ENCODE data around the gene STEAP1B.

STEAP1B gene

GRCh38 chr7:22420973-22421635, 78.9 kb downstream of the STEAP1B start:
- Histone ChIP-seq H3K9ac (ENCODE audit: low read depth in 1 of 2, low read length in 2 of 2) (no peak overlapping the region), H3K4me3 (ENCODE audit: low read length in 2 of 2) (no peak overlapping the region), H3K27ac (ENCODE audit: low read depth in 2 of 2, low read length in 2 of 2) (no peak overlapping the region), H3K4me1 (ENCODE audit: control insufficient read depth in 2 of 2, insufficient read depth in 2 of 2, low read length in 2 of 2) (no peaks in the 10 kb centered on the region), H3K27me3 (ENCODE audit: control insufficient read depth in 2 of 2, insufficient read depth in 2 of 2, low read length in 2 of 2) (no peaks in the 10 kb centered on the region), H3K9me3 (ENCODE audit: control insufficient read depth in 2 of 2, low read length in 2 of 2) (no peaks in the 10 kb centered on the region), H3K36me3 (ENCODE audit: control insufficient read depth in 2 of 2, insufficient read depth in 2 of 2, low read length in 2 of 2) (no peaks in the 10 kb centered on the region)

- Histone ChIP-seq H3K27me3 (ENCODE audit: control insufficient read depth in 2 of 2, insufficient read depth in 2 of 2, low read length in 2 of 2) (no peaks in the 10 kb centered on the region), H3K4me3 (ENCODE audit: low read length in 2 of 2) (no peak overlapping the region), H3K27ac (ENCODE audit: low read depth in 2 of 2, low read length in 2 of 2) (no peak overlapping the region), H3K9me3 (ENCODE audit: control insufficient read depth in 2 of 2, low read length in 2 of 2) (no peaks in the 10 kb centered on the region), H3K36me3 (ENCODE audit: control insufficient read depth in 2 of 2, insufficient read depth in 2 of 2, low read length in 2 of 2) (no peaks in the 10 kb centered on the region), H3K4me1 (ENCODE audit: control insufficient read depth in 2 of 2, insufficient read depth in 2 of 2, low read length in 2 of 2) (no peaks in the 10 kb centered on the region), H3K9ac (ENCODE audit: low read depth in 1 of 2, low read length in 2 of 2) (no peak overlapping the region)
These were observed 80.0 kb downstream of the STEAP1B start for GRCh38 chr7:22420008-22420407.

GRCh38 chr7:22419488-22419887, 80.5 kb downstream of the STEAP1B start:
- Histone ChIP-seq H3K9ac (ENCODE audit: low read depth in 1 of 2, low read length in 2 of 2) (no peak overlapping the region), H3K4me3 (ENCODE audit: low read length in 2 of 2) (no peak overlapping the region), H3K27me3 (ENCODE audit: control insufficient read depth in 2 of 2, insufficient read depth in 2 of 2, low read length in 2 of 2) (no peaks in the 10 kb centered on the region), H3K9me3 (ENCODE audit: control insufficient read depth in 2 of 2, low read length in 2 of 2) (no peaks in the 10 kb centered on the region), H3K27ac (ENCODE audit: low read depth in 2 of 2, low read length in 2 of 2) (no peak overlapping the region), H3K4me1 (ENCODE audit: control insufficient read depth in 2 of 2, insufficient read depth in 2 of 2, low read length in 2 of 2) (no peaks in the 10 kb centered on the region), H3K36me3 (ENCODE audit: control insufficient read depth in 2 of 2, insufficient read depth in 2 of 2, low read length in 2 of 2) (no peaks in the 10 kb centered on the region)

DNA sequence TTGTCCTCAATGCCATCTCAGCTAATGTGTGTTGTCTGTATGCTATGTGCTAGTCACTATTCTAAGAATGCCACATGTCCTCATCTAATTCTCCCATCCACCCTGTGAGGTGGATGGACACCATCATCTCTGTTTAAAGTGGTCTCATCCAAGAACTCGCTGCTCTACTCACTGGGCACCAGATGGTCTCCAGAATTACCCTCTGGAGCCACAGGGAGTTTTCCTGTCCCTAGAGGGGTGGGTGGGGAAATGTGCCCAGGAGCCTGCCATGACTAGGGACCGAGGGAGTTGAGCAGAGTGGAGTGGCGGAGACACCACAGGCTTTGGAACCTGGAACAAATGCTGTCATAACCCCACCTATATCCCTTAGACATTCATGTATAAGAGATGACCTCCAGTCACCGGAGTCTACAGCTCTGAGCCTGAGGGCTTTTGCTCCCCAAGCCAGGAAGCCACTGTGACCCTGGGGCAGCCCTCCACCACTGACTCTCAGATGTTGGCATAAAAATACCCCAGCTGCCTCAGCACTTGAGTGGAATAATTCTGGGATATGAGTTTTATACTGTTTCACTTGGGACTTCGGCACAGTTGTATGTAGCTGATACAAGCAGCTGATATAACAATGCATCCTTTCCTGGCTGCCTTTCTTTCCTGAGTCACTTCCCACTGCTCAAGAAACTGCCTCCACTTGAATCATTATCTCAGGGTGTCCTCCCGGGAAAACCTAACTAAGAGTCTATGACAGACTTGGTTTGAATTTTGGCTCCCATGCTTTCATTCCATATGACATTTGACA, 81.5 kb downstream of the STEAP1B start:
- Histone ChIP-seq H3K27ac (ENCODE audit: low read depth in 2 of 2, low read length in 2 of 2) (no peak overlapping the region), H3K4me3 (ENCODE audit: low read length in 2 of 2) (no peak overlapping the region), H3K9me3 (ENCODE audit: control insufficient read depth in 2 of 2, low read length in 2 of 2) (no peaks in the 10 kb centered on the region), H3K9ac (ENCODE audit: low read depth in 1 of 2, low read length in 2 of 2) (no peak overlapping the region), H3K36me3 (ENCODE audit: control insufficient read depth in 2 of 2, insufficient read depth in 2 of 2, low read length in 2 of 2) (no peaks in the 10 kb centered on the region), H3K27me3 (ENCODE audit: control insufficient read depth in 2 of 2, insufficient read depth in 2 of 2, low read length in 2 of 2) (no peaks in the 10 kb centered on the region), H3K4me1 (ENCODE audit: control insufficient read depth in 2 of 2, insufficient read depth in 2 of 2, low read length in 2 of 2) (no peaks in the 10 kb centered on the region)

DNA sequence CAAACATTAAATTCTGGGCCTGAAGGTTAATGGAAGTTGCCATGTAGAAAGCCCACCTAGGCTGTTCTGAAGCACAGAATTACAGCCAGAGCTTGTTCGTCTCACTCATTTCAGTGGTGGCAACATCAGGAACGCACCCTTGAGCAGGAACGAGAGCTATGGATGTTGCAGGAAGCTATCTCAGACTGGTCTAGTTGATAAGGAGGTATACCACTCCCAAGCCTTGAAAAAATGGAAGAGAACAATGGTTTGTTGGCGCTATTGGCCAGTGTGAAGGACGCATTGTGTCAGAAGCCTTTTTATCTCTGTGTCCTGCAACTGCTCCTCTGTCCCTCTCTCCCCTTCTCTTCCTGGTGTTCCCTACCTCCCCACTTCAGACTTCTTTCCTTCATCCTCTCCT, 82.1 kb downstream of the STEAP1B start:
- no peak overlapping the region for H3K9ac ChIP-seq (ENCODE audit: low read depth in 1 of 2, low read length in 2 of 2)
- H3K4me3 ChIP-seq (ENCODE audit: low read length in 2 of 2), result no peak overlapping the region
- H3K27ac ChIP-seq (ENCODE audit: low read depth in 2 of 2, low read length in 2 of 2), result no peak overlapping the region
- H3K4me1 ChIP-seq (ENCODE audit: control insufficient read depth in 2 of 2, insufficient read depth in 2 of 2, low read length in 2 of 2), result no peaks in the 10 kb centered on the region
- H3K36me3 ChIP-seq (ENCODE audit: control insufficient read depth in 2 of 2, insufficient read depth in 2 of 2, low read length in 2 of 2), result no peaks in the 10 kb centered on the region
- H3K27me3 ChIP-seq (ENCODE audit: control insufficient read depth in 2 of 2, insufficient read depth in 2 of 2, low read length in 2 of 2), result no peaks in the 10 kb centered on the region
- H3K9me3 ChIP-seq (ENCODE audit: control insufficient read depth in 2 of 2, low read length in 2 of 2), result no peaks in the 10 kb centered on the region

- Histone ChIP-seq H3K9ac (ENCODE audit: low read depth in 1 of 2, low read length in 2 of 2) (no peak overlapping the region), H3K27me3 (ENCODE audit: control insufficient read depth in 2 of 2, insufficient read depth in 2 of 2, low read length in 2 of 2) (no peaks in the 10 kb centered on the region), H3K4me1 (ENCODE audit: control insufficient read depth in 2 of 2, insufficient read depth in 2 of 2, low read length in 2 of 2) (no peaks in the 10 kb centered on the region), H3K27ac (ENCODE audit: low read depth in 2 of 2, low read length in 2 of 2) (no peak overlapping the region), H3K9me3 (ENCODE audit: control insufficient read depth in 2 of 2, low read length in 2 of 2) (no peaks in the 10 kb centered on the region), H3K36me3 (ENCODE audit: control insufficient read depth in 2 of 2, insufficient read depth in 2 of 2, low read length in 2 of 2) (no peaks in the 10 kb centered on the region), H3K4me3 (ENCODE audit: low read length in 2 of 2) (no peak overlapping the region)
These were observed 82.6 kb downstream of the STEAP1B start for GRCh38 chr7:22417349-22417748.

DNA sequence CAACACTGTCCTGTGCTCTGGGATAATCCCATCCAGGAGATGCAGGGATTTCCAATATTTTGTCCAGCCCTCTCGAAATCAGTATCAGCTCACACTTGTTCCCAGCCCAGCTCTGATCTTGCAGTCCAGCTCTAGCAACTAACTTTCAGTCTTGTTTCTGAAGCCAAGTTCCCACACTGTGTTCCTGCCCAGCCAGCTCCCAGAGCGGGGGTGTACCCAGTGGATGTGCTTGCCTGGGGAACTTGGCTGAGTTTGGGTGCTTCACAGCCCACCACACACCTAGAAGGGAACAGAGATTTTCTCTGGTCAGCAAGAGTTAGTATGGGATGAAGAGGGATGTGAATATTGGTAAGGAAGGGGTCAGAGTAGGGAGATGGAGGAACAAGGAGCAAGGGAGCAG, 85.6 kb downstream of the STEAP1B start:
- Histone ChIP-seq H3K9ac (ENCODE audit: low read depth in 1 of 2, low read length in 2 of 2) (no peak overlapping the region), H3K27ac (ENCODE audit: low read depth in 2 of 2, low read length in 2 of 2) (no peak overlapping the region), H3K4me3 (ENCODE audit: low read length in 2 of 2) (no peak overlapping the region), H3K4me1 (ENCODE audit: control insufficient read depth in 2 of 2, insufficient read depth in 2 of 2, low read length in 2 of 2) (no peaks in the 10 kb centered on the region), H3K9me3 (ENCODE audit: control insufficient read depth in 2 of 2, low read length in 2 of 2) (no peaks in the 10 kb centered on the region), H3K27me3 (ENCODE audit: control insufficient read depth in 2 of 2, insufficient read depth in 2 of 2, low read length in 2 of 2) (no peaks in the 10 kb centered on the region), H3K36me3 (ENCODE audit: control insufficient read depth in 2 of 2, insufficient read depth in 2 of 2, low read length in 2 of 2) (no peaks in the 10 kb centered on the region)

DNA sequence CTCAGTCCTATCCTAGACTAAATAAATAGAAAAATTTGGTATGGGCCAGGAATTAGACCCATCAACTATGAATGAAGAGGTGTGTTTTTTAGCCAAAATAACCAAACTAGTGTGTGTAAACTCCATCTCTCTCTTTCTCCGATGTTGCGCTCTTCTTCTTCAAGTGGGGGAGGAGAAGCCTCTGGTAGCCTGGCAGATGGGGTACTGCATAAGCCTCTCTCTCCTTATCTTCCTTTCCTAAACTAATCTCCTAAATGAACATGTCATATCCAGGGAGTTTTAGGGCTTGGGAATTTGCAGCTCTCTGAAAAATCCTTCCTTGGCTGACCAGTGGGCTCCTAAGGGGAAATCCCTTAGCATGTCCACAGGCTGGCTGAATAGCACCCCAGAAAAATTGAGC, 86.8 kb downstream of the STEAP1B start:
- Histone ChIP-seq H3K4me1 (ENCODE audit: control insufficient read depth in 2 of 2, insufficient read depth in 2 of 2, low read length in 2 of 2) (no peaks in the 10 kb centered on the region), H3K9ac (ENCODE audit: low read depth in 1 of 2, low read length in 2 of 2) (no peak overlapping the region), H3K27me3 (ENCODE audit: control insufficient read depth in 2 of 2, insufficient read depth in 2 of 2, low read length in 2 of 2) (no peaks in the 10 kb centered on the region), H3K27ac (ENCODE audit: low read depth in 2 of 2, low read length in 2 of 2) (no peak overlapping the region), H3K9me3 (ENCODE audit: control insufficient read depth in 2 of 2, low read length in 2 of 2) (no peaks in the 10 kb centered on the region), H3K36me3 (ENCODE audit: control insufficient read depth in 2 of 2, insufficient read depth in 2 of 2, low read length in 2 of 2) (no peaks in the 10 kb centered on the region), H3K4me3 (ENCODE audit: low read length in 2 of 2) (no peak overlapping the region)

GRCh38 chr7:22411977-22412693, 87.9 kb downstream of the STEAP1B start:
- Histone ChIP-seq H3K9me3 (ENCODE audit: control insufficient read depth in 2 of 2, low read length in 2 of 2) (no peaks in the 10 kb centered on the region), H3K4me3 (ENCODE audit: low read length in 2 of 2) (no peak overlapping the region), H3K36me3 (ENCODE audit: control insufficient read depth in 2 of 2, insufficient read depth in 2 of 2, low read length in 2 of 2) (no peaks in the 10 kb centered on the region), H3K4me1 (ENCODE audit: control insufficient read depth in 2 of 2, insufficient read depth in 2 of 2, low read length in 2 of 2) (no peaks in the 10 kb centered on the region), H3K27me3 (ENCODE audit: control insufficient read depth in 2 of 2, insufficient read depth in 2 of 2, low read length in 2 of 2) (no peaks in the 10 kb centered on the region), H3K27ac (ENCODE audit: low read depth in 2 of 2, low read length in 2 of 2) (no peak overlapping the region), H3K9ac (ENCODE audit: low read depth in 1 of 2, low read length in 2 of 2) (no peak overlapping the region)

DNA sequence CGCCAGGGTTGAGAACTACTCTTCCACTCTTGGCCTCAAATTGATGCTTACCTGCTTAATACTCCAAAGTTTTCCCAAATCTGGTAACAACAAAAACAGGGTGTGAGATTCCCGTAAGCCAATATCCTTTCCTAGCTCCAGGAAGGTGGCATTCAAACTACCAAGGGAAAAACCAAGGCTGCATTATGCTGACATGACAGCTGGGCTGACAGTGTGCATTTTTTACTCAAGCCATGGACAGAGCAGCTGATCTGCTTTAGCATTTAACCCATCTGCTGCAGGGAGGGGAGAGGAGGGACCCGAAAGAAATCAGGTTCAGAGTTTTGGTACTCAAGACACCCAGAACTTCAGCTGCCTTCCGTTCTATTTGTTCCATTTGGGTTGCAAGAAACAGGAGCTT, 93.3 kb downstream of the STEAP1B start:
- no peaks in the 10 kb centered on the region for H3K9me3 ChIP-seq (ENCODE audit: control insufficient read depth in 2 of 2, low read length in 2 of 2)
- no peak overlapping the region for H3K4me3 ChIP-seq (ENCODE audit: low read length in 2 of 2)
- no peaks in the 10 kb centered on the region for H3K27me3 ChIP-seq (ENCODE audit: control insufficient read depth in 2 of 2, insufficient read depth in 2 of 2, low read length in 2 of 2)
- no peaks in the 10 kb centered on the region for H3K36me3 ChIP-seq (ENCODE audit: control insufficient read depth in 2 of 2, insufficient read depth in 2 of 2, low read length in 2 of 2)
- no peaks in the 10 kb centered on the region for H3K4me1 ChIP-seq (ENCODE audit: control insufficient read depth in 2 of 2, insufficient read depth in 2 of 2, low read length in 2 of 2)
- H3K9ac ChIP-seq (ENCODE audit: low read depth in 1 of 2, low read length in 2 of 2), result no peak overlapping the region
- H3K27ac ChIP-seq (ENCODE audit: low read depth in 2 of 2, low read length in 2 of 2), result no peak overlapping the region

All from mucosa of rectum (tissue), 2 donors.